ENCODE results near the gene GCNT1. TPM values are rescaled to one million over a fixed set of nuclear protein-coding genes. Genes with fewer than 3 reads are reported as not detected.

The GCNT1 gene
- total and polyA plus RNA-seq, 2 of the 13 experiments (the other 11 are each of a cell fraction or from before 2014, with no cell fraction given): 0.55 to 1.7 TPM

DNA sequence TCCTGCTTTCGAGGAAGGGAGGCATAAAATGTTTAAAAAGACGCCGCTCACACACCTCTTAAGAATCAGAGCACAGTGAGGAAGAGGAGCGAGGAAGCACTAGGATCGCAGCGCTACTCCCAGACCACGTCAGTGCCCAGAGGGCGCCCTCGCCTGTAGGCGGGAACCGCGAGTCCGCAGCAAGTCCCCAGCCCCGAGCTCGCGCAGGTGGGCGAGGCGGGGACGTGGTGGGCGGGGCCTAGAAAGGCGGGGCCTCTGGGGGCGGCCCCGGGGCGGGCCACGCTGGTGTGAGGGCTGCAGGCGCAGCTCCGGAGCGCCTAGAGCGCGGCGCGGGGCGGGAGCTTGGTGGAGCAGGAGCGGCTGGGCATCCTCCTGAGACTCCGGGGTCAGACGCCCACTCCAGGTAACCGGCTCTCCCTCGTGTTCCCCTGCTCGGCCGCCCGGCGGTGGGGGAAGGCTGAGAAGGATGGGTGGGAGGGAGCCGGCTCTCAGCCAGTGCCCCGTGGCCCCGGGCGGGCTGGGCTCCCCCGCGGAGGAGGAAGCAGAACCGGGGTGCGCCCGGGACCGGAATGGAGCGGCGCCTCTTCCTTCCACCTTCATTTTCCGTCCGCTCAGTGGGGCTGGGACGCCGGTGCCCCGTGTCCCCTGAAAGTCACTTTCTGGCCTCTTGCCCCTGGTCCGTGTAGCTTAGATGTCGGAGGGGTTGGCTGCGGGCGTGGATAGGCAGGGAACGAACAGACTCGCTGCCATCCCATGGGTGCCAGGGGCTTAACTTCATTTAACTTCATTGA is at the start of gene GCNT1 (continued):
- 0 out of 2 replicates have a peak, but pooled peaks have one; percentile 31 for TF ChIP-seq ZNF790 (CRISPR knock-in tag; IDR thresholded peaks at IDR 0.05; ENCODE audit: borderline replicate concordance)
- TF ChIP-seq, protein P1, sequence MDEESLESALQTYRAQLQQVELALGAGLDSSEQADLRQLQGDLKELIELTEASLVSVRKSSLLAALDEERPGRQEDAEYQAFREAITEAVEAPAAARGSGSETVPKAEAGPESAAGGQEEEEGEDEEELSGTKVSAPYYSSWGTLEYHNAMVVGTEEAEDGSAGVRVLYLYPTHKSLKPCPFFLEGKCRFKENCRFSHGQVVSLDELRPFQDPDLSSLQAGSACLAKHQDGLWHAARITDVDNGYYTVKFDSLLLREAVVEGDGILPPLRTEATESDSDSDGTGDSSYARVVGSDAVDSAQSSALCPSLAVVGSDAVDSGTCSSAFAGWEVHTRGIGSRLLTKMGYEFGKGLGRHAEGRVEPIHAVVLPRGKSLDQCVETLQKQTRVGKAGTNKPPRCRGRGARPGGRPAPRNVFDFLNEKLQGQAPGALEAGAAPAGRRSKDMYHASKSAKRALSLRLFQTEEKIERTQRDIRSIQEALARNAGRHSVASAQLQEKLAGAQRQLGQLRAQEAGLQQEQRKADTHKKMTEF (CRISPR knock-in tag; IDR thresholded peaks at IDR 0.05): 0 out of 2 replicates have a peak, but pooled peaks have one; percentile 19
- TF ChIP-seq, protein P2, sequence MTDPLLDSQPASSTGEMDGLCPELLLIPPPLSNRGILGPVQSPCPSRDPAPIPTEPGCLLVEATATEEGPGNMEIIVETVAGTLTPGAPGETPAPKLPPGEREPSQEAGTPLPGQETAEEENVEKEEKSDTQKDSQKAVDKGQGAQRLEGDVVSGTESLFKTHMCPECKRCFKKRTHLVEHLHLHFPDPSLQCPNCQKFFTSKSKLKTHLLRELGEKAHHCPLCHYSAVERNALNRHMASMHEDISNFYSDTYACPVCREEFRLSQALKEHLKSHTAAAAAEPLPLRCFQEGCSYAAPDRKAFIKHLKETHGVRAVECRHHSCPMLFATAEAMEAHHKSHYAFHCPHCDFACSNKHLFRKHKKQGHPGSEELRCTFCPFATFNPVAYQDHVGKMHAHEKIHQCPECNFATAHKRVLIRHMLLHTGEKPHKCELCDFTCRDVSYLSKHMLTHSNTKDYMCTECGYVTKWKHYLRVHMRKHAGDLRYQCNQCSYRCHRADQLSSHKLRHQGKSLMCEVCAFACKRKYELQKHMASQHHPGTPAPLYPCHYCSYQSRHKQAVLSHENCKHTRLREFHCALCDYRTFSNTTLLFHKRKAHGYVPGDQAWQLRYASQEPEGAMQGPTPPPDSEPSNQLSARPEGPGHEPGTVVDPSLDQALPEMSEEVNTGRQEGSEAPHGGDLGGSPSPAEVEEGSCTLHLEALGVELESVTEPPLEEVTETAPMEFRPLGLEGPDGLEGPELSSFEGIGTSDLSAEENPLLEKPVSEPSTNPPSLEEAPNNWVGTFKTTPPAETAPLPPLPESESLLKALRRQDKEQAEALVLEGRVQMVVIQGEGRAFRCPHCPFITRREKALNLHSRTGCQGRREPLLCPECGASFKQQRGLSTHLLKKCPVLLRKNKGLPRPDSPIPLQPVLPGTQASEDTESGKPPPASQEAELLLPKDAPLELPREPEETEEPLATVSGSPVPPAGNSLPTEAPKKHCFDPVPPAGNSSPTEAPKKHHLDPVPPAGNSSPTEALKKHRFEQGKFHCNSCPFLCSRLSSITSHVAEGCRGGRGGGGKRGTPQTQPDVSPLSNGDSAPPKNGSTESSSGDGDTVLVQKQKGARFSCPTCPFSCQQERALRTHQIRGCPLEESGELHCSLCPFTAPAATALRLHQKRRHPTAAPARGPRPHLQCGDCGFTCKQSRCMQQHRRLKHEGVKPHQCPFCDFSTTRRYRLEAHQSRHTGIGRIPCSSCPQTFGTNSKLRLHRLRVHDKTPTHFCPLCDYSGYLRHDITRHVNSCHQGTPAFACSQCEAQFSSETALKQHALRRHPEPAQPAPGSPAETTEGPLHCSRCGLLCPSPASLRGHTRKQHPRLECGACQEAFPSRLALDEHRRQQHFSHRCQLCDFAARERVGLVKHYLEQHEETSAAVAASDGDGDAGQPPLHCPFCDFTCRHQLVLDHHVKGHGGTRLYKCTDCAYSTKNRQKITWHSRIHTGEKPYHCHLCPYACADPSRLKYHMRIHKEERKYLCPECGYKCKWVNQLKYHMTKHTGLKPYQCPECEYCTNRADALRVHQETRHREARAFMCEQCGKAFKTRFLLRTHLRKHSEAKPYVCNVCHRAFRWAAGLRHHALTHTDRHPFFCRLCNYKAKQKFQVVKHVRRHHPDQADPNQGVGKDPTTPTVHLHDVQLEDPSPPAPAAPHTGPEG (CRISPR knock-in tag; IDR thresholded peaks at IDR 0.05): 0 out of 2 replicates have a peak, but pooled peaks have one; percentile 24
- TF ChIP-seq TGIF2 (CRISPR knock-in tag; IDR thresholded peaks at IDR 0.05): peak; percentile 49; the same call in 1 of the 2 replicates
- 0 out of 2 replicates have a peak, but pooled peaks have one; percentile 34 for TF ChIP-seq SIN3A (IDR thresholded peaks at IDR 0.05; ENCODE audit: borderline replicate concordance, low read depth, low read length)
- TF ChIP-seq, protein P3, sequence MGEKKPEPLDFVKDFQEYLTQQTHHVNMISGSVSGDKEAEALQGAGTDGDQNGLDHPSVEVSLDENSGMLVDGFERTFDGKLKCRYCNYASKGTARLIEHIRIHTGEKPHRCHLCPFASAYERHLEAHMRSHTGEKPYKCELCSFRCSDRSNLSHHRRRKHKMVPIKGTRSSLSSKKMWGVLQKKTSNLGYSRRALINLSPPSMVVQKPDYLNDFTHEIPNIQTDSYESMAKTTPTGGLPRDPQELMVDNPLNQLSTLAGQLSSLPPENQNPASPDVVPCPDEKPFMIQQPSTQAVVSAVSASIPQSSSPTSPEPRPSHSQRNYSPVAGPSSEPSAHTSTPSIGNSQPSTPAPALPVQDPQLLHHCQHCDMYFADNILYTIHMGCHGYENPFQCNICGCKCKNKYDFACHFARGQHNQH (CRISPR knock-in tag; IDR thresholded peaks at IDR 0.05): no peak
- TF ChIP-seq SP4 (CRISPR knock-in tag; IDR thresholded peaks at IDR 0.05): peak; percentile 79
- TF ChIP-seq, protein P4, sequence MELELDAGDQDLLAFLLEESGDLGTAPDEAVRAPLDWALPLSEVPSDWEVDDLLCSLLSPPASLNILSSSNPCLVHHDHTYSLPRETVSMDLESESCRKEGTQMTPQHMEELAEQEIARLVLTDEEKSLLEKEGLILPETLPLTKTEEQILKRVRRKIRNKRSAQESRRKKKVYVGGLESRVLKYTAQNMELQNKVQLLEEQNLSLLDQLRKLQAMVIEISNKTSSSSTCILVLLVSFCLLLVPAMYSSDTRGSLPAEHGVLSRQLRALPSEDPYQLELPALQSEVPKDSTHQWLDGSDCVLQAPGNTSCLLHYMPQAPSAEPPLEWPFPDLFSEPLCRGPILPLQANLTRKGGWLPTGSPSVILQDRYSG (CRISPR knock-in tag; IDR thresholded peaks at IDR 0.05): no peak
- TF ChIP-seq, protein P5, sequence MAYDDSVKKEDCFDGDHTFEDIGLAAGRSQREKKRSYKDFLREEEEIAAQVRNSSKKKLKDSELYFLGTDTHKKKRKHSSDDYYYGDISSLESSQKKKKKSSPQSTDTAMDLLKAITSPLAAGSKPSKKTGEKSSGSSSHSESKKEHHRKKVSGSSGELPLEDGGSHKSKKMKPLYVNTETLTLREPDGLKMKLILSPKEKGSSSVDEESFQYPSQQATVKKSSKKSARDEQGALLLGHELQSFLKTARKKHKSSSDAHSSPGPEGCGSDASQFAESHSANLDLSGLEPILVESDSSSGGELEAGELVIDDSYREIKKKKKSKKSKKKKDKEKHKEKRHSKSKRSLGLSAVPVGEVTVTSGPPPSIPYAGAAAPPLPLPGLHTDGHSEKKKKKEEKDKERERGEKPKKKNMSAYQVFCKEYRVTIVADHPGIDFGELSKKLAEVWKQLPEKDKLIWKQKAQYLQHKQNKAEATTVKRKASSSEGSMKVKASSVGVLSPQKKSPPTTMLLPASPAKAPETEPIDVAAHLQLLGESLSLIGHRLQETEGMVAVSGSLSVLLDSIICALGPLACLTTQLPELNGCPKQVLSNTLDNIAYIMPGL (CRISPR knock-in tag; IDR thresholded peaks at IDR 0.05; ENCODE audit: borderline replicate concordance in 1 of 2, low read depth in 1 of 2): peak; percentile 45 to 47; a peak in 1 of 4 replicates
- TF ChIP-seq, protein P6, sequence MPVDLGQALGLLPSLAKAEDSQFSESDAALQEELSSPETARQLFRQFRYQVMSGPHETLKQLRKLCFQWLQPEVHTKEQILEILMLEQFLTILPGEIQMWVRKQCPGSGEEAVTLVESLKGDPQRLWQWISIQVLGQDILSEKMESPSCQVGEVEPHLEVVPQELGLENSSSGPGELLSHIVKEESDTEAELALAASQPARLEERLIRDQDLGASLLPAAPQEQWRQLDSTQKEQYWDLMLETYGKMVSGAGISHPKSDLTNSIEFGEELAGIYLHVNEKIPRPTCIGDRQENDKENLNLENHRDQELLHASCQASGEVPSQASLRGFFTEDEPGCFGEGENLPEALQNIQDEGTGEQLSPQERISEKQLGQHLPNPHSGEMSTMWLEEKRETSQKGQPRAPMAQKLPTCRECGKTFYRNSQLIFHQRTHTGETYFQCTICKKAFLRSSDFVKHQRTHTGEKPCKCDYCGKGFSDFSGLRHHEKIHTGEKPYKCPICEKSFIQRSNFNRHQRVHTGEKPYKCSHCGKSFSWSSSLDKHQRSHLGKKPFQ (CRISPR knock-in tag; IDR thresholded peaks at IDR 0.05; ENCODE audit: insufficient replicate concordance): peak; percentile 41
- TF ChIP-seq ZEB1 (IDR thresholded peaks at IDR 0.05; ENCODE audit: insufficient replicate concordance, low read depth): peak; percentile 27
- TF ChIP-seq TEAD2 (CRISPR knock-in tag; IDR thresholded peaks at IDR 0.05): no peak
- TF ChIP-seq ZNF431 (CRISPR knock-in tag; IDR thresholded peaks at IDR 0.05; ENCODE audit: borderline replicate concordance, low read depth): peak; percentile 58; the same call in 1 of the 2 replicates
